Measurements from ENCODE around the gene RNASE12.

RNASE12 gene

GRCh38 chr14:20563971-20564370, 27.2 kb downstream of the RNASE12 start:
- H3K4me3 ChIP-seq (ENCODE audit: low read length) = no peak overlapping the region
- TF ChIP-seq CTCF (IDR thresholded peaks at IDR 0.05; ENCODE audit: insufficient read depth, low read depth, low read length, missing control alignments) = no peak
- DNase-seq (ENCODE audit: low read depth) = no peak

GRCh38 chr14:20560961-20561360, 30.2 kb downstream of the RNASE12 start, which contains the start of gene RNASE9:
Gene RNASE9, minus strand, starts transcription at chr14:20561047.
- H3K4me3 ChIP-seq (ENCODE audit: low read length) = no peak within 1 kb of the TSS
- no peak for TF ChIP-seq CTCF (IDR thresholded peaks at IDR 0.05; ENCODE audit: insufficient read depth, low read depth, low read length, missing control alignments)
- DNase-seq (ENCODE audit: low read depth) = no peak

GRCh38 chr14:20559461-20559904, 31.7 kb downstream of the RNASE12 start:
- no peak overlapping the region for H3K4me3 ChIP-seq (ENCODE audit: low read length)
- no peak for DNase-seq (ENCODE audit: low read depth)
- TF ChIP-seq CTCF (IDR thresholded peaks at IDR 0.05; ENCODE audit: insufficient read depth, low read depth, low read length, missing control alignments) = no peak

- no peak overlapping the region for H3K4me3 ChIP-seq (ENCODE audit: low read length)
- no peak for DNase-seq (ENCODE audit: low read depth)
- no peak for TF ChIP-seq CTCF (IDR thresholded peaks at IDR 0.05; ENCODE audit: insufficient read depth, low read depth, low read length, missing control alignments)
Measured at GRCh38 chr14:20557212-20557542, 34.0 kb downstream of the RNASE12 start.

GRCh38 chr14:20556500-20557211, 34.5 kb downstream of the RNASE12 start:
- TF ChIP-seq CTCF (IDR thresholded peaks at IDR 0.05; ENCODE audit: insufficient read depth, low read depth, low read length, missing control alignments) = no peak
- DNase-seq (ENCODE audit: low read depth) = peak; percentile 11
- no peak overlapping the region for H3K4me3 ChIP-seq (ENCODE audit: low read length)

- H3K4me3 ChIP-seq (ENCODE audit: low read length) = no peak overlapping the region
- TF ChIP-seq CTCF (IDR thresholded peaks at IDR 0.05; ENCODE audit: insufficient read depth, low read depth, low read length, missing control alignments) = no peak
- no peak for DNase-seq (ENCODE audit: low read depth)
Measured at GRCh38 chr14:20555845-20556244, 35.3 kb downstream of the RNASE12 start.

- DNase-seq (ENCODE audit: low read depth) = no peak
- no peak for TF ChIP-seq CTCF (IDR thresholded peaks at IDR 0.05; ENCODE audit: insufficient read depth, low read depth, low read length, missing control alignments)
- no peak overlapping the region for H3K4me3 ChIP-seq (ENCODE audit: low read length)
Measured at GRCh38 chr14:20553024-20553423, 38.2 kb downstream of the RNASE12 start.

Data from epithelial cell of esophagus (primary cell).